ENCODE data around the gene HSPG2.
"Not testable (repeated sequence)": the region's sequence is repeated elsewhere in the genome, so short reads cannot be mapped to it uniquely, and the experiment has no call there.

The HSPG2 gene

DNA sequence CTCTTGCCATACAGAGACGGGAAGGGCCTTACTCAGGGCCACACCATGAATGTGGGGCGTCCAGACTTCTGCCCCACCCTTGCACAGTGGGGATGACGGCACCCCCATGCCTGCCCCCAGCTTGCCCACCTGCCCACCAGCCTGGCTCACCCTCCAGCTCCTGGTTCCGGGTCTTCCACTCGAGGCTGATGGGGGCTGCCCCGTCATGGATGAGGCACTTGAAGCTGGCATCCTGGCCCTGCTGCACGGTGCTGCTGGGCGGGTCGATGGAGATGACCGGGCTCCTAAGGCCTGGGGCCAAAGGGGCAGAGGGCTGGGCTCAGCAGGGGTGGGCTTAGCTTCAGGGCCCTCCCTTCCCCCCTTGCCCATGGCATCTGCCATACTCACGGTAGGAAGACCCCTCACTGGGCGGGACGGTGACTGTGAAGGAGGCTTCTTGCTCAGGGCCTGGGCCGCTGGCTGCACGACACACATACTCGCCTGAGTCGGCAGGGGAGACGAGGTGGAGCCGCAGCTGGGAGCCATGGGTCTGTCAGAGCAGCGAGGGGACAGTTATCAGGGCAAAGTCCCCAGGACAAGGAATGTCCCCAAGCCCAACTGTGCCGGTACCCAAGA, 95.2 kb downstream of the HSPG2 start:
- DNase-seq: no peak

DNA sequence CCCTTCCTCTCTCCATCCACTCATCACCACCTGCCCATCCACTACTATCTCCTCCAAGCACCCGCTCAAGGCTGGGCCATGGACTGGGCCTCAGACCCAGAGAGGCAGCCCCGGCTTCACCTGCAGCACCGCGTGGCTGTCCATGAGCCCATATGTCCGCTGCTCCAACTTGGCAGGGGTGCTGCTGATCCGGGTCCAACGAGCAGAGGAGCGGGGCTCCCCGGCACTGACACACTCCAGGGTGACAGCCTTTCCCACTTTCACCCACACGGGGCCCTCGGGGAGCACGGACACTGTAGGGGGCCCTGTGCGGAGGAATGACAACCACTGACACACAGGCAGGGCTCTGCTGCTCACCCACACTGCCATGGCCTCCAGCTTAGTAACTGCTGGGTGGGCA, 96.1 kb downstream of the HSPG2 start:
- no peak for DNase-seq

DNA sequence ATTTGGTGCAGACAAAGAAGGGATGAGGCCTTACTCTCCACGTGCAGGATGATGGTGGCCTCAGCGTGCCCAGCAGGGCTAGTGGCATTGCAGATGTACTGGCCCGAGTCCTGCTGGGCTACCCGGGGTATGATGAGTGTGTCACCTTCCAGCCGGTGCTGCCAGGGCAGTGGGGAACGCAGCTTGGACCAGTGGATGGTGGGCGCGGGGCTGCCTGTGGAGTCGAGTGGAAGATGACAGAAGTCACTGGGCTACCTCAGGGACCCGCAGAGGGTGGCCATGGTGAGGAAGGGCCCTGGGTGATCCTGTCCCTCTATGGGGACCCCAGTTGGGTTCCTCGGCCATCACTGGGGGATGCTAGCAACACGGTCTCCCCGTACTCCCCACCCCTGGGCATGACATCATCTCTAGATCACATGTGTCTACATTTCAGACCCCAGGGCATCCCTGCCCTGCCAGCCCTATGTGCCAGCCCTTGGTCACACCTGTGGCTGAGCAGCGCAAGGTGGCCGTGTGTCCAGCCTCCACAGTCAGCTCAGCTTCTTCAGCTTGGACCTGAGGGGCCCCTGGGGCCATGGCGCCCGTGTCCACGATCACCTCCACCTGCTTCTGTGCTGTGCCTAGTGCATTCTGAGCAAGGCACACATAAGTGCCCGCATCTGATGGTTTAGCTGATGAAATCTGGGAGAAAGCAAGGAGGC, 97.6 kb downstream of the HSPG2 start:
- no peak for DNase-seq

DNA sequence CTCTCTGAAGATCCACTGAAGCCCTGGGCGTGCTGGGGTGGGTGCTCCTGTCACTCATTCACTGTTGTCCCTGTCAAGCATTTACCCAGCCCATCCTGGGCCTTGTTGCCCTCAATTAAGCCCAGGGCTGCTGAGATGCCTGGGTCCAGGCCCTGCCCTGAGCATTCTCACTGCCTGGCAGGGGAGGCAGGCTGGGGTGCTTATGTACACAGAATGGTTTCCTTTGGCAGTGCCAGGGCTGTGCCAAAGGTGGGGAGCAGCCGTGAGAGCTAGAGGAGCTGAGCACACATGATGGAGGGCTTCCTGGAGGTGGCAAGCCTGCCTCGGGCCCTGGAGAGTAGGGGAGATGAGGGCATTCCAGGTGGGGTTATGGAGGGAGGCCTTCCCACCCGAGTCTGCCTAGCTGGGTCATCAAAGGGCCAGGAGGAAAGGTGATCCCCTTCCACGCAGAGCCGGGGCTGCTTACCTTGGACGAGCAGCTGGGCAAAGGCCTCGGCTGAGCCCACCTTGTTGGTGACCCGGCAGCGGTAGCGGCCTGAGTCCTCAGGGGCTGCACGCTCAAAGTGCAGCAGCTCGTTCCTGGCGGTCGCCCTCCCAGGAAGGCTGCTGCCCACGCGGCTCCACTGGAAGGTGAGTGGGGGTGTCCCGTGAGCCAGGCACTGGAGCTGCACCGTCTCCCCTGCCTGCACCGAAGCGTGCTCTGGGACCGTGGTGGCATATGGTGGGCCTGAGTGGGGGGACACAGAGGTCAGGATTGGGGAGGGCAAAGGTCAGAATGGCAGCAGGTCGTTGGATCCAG, 98.6 kb downstream of the HSPG2 start:
- DNase-seq: no peak

DNA sequence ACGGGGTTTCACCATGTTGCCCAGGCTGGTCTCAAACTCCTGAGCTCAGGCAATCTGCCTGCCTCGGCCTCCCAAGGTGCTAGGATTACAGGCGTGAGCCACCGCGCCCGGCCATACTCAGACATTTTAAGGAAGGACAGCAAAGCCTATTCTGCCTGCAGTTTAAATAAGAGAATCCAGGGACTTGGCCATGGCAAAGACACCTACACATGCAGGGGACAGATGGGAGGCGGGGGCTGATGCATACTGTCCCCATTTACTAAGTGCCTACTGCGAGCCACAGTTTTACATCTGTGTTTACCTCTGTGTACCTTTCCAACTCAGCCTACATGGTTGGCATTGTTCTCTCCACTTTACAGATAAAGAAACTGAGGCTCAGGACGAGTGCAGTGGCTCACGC, 99.6 kb downstream of the HSPG2 start:
- DNase-seq: no peak

DNA sequence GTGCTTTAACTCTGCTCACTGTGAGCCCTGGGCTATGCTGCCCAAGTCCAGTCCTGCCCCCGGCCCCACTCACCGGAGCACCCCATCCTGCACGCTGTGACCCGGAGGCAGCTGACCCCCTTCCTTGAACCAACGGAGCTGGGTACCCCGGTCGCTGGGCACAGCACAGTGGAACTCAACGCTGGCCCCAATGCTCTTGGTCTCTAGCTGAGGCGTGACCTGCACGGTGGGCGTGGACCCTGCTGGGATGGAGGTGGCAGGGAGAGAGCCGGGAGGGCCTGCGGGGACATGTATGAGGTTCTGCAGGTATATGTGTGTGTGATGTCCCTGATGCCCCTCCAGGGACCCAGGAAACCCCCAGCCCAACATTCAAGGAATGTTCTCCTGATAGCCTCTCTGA, 100.4 kb downstream of the HSPG2 start:
- no peak for DNase-seq

DNA sequence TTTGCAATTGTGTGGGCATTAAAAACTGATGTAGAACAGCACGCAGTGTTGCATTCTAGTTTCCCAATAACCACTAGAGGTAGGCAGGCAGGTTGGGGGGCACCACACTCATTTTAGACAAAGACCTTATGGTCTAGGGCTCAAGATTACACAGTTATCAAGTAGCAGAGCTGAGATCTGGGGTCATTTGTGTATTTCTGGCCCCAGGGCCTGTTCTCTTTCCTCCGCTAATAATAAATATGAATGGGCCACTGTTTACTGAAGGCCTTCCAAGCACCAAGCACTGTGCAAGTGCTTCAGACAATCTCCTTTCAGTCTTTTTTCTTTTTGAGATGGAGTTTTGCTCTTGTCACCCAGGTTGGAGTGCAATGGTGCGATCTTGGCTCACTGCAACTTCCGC, 101.1 kb downstream of the HSPG2 start:
- DNase-seq: no peak

DNA sequence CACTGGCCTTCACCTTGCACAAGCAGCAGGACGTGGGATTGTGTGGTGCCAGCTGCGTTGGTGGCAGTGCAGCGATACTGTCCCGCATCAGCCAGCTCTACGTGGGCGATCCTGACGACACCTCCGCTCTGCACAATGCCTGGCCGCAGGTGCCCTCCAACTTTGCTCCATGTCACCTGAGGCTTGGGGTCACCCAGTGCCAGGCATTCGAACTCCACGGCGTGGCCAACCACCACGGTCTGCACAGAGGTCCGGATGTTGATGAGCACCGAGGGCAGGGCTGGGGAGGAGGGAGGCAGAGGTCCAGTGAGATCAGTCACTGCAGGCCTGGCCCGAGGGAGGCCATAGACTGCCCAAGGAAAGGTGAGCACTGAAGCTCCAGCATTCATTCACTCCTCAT, 102.4 kb downstream of the HSPG2 start:
- DNase-seq: no peak

DNA sequence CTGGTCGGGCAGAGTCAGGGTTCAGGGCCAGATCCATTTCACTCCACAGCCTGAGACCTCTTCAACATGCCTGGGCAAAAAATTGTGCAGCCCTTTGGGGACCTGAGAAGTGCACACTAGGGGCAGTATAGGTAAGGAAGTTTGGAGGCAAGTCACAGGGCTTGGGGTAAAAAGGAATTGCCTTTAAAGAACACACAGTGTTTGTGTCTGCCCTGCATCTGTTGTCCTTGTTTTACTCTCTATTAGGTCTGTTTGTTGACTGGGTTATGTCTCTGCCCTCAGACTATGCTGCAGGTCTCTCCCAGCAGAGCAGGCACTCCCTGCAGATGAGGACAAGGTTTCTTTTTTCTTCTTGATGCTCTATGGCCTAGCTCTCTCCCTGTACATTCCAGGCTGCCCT, 103.0 kb downstream of the HSPG2 start:
- DNase-seq: no peak

DNA sequence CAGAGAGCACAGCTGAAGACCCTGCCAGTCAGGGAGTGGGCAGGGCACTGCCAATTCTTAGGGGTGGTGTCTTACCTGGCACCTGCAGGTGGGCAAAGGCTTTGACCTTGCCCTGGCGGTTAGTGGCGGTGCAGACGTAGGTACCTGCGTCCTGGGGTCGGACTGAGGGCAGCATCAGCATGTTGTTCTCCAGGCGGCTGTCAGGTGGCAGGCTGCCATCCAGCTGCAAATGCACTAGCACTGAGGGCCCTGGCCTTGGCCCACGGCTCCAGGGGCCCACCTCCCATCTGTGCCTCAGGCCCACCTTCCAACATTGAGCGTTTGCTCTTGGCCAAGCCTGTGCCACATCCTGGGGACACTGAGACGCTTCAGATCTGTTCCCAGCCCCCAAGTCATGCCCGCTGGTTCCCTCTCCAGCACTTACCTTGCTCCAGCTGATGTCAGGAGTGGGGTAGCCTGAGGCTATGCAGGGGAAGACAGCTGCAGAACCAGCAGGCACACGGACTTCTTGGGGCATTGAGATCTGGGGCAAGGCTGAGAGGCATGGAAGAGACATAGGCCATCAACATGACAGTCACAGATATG, 103.6 kb downstream of the HSPG2 start:
- no peak for DNase-seq

DNA sequence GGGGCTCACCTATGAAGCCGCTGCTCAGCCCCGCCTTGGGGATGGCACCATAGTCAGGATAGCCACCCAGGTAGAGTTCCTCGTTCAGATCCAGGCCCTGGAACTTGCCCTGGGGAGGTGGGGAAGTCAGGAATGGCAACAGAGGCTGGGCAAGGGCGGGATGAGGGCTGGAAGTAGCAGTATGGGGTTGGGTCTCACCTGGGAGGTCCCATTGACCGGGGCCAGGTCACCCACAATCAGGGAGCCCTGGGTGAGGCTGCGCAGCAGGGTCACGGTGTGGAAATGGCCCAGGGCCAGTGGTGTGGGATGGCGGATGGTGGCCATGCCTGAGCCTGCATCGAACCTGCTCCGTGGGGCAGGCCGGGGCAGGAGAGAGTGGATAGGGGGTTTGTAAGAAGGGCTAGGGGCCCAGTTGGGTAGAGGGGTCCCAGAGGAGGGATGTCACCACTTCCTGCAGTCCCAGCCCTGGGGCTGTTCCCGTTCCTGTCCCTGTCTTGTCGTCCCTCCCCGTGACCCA, 105.6 kb downstream of the HSPG2 start:
- no peak for DNase-seq

DNA sequence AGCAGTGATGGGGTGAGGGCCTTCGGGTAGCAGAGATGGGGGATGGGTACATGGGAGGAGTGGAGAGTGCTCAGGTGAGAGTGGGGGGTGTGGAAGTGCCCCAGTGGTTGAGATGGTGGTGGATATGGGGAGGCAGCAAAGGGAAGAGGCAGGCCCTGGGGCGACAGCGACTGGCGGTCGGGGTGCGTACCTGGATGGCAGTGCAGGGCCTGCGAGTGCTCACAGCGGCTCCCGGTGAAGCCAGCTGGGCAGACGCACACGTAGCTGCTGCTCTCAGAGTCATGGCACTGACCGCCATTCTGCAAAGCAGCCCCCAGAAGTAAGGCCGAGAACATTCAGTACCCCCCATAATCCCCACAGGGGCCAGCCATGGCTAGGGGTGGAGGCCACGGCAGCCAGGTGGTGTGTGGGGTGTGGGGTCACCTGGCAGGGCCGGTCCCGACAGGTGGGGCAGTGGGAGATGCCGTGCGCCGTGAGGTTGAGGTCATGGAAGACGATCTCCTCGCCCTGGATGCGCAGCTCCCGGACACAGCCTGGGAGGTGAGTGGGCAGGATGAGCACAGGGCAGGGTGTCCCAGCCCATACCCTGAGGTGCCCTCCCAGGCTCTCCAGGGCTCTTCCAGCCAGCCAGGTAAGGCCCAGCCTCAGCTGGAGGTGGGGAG, 106.2 kb downstream of the HSPG2 start:
- DNase-seq: no peak

DNA sequence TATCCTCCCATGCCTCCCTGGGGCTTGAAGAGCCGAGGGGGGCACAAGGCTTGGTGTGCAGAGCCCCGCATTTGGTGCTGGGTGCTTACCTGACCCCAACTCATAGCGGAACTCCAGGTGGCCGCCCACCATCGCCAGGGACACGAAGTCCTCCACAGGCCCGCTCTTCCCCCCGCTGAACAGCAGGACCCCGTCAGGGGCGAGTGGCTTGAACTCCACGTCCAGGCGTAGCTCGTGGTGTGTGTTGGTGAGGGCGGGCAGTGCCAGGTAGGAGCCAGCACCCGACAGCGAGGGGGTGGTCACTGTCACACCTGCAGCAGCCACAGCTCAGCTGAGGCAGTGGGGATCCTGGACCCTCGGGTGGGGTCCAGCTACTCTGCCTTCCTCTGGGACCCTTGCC, 107.8 kb downstream of the HSPG2 start:
- DNase-seq: no peak

DNA sequence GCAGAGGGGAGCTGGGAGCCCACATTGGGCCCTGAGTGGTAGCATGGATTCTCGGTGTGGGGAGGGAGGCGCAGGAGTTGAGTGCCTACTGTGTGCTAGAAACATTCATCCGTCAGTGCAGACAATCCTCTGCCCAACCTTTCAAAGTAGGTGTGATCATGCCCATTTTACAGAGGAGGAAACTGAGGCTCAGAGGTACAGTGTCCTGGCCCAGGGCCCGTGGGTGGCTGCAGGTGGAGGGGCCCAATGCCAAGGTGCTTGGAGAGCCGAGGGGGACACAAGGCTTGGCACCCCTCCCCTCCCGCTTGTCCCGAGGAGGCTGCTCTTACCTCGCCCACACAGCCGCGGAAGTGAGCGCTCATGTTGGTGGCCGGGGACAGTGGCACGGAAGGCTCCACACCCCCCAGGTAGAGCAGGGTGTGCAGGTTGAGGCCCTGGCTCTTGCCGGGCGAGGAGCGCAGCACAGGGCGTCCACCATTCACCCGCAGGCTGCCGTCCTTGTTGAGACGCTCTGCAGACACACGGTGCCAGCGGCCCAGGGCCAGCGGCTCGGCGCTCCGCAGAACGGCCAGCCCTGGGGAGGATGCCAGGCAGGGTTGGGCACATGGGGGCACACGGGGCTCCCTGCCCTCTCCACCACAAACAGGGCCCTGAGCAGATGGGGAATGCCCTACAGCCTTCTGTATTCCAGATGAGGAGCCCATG, 108.5 kb downstream of the HSPG2 start:
- no peak for DNase-seq

DNA sequence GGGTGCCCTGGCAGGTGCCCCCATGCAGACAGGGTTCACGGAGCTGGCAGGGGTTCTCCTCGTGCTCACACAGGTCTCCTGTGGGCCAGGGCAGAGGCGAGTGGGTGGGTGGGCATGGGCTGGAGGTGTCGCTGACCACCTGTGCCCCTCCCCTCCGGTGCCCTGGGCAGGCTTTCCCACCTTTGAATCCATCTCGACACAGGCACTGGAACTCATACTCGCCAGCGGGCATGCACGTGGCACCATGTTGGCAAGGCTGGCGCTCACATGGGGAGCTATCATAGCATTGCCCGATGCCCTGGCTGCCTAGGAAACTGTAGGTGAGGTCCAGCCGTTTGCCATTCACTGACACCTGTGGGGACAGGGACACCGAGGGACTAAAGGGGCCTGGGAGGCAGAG, 109.0 kb downstream of the HSPG2 start:
- no peak for DNase-seq

DNA sequence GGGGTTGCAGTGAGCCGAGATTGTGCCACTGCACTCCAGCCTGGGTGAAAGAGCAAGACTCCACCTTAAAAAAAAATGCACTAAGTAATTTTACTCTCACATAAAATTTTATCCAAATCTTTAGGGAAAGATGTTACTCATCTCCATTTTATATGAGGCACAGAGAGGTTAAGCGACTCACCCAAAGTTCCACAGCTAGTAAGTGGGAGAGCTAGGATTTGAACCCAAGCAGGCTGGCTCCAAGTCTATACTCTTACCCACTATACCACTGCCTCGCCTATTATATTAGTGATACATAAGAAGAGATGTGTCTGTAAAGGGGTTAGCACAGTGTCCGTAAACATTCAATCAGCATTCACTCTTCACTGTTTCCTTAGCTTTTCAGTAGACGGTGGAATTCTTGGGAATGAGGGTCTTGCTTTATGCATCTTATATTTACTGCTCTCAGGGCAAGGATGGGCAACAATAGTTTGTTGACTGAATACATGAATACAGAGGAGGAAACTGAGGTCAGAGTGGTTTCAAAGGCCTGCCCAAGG, 109.9 kb downstream of the HSPG2 start:
- DNase-seq: no peak

DNA sequence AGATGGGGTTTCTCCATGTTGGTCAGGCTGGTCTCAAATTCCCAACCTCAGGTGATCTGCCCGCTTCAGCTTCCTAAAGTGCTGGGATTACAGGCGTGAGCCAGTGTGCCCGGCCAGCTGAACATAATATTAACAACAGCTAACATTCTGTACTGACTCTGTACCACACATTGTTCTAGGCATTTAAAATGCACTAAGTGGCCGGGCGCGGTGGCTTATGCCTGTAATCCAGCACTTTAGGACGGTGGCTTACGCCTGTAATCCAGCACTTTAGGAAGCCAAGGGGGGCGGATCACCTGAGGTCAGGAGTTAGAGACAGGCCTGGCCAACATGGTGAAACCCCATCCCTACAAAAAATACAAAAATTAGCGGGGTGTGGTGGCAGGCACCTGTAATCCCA, 110.4 kb downstream of the HSPG2 start:
- DNase-seq: not testable (repeated sequence)

DNA sequence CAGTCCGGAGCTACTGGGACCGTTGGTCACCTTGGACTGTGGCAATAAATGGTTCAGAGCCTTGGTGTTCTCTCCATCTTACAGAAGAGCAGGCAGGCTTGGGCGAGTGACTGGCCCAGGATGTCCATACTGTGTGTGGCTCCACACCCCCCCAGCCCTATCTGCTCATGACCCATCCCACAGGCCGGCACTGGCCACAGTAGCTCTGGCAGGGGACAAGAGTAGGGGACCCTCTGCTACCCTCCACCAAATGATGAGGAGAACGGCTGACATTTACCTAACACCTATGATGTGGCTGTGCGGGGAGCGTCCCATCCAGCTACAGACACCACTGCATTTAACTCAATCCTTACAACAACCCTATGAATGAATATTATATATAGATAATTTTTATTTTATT, 111.7 kb downstream of the HSPG2 start:
- no peak for DNase-seq

DNA sequence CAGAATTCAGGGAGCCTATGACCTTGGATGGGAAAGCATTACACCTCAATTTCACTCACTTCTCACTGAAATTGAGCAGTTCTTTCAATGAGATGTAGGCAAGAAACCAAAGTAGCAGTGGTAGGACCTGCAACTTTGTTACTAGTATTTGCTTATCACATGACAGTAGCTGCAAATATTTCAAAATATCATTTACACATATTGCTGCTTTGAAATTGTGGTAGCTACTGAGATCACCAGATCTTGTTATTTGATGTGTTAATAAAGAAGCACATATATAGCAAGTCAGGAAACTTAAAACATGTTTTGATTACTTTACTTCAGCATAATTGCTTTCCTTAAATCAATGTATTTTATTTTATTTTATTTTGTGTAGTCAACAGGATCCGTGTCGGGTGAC, 112.2 kb downstream of the HSPG2 start:
- DNase-seq: no peak

DNA sequence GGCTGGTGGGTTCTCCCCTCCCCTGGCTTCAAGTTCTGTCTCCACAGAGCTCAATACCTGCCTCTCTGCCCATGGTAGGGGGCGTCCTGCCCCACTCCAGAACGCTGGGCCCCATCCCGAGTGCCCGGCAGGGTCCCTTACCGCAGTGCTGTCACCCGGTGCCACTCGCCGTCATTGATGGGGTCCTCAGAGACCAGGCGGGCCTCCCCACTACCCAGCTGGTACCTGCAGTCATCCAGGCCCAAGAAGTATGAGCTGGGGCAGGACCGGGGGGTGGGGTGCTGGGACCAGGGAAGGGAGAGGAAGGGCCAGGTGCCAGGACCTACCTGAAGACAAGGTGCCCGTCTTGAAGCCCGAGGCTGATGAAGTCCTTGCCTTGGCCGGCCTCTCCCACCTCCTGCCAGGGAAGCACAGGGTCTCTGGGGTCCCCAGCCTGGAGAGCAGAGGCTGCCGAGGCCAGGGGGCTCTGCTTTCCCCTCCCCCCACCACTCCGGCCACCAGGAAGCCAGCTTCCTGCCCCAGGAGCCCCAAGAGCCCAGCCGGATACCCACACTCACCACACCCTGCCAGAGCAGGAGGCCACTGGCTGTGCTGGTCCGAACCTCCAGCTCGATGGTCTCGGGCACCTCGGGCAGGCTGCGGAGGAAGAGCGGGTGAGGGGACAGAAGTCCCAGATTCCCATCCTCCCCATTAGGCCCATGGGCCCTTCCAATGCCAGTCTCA, 113.0 kb downstream of the HSPG2 start:
- DNase-seq: no peak

DNA sequence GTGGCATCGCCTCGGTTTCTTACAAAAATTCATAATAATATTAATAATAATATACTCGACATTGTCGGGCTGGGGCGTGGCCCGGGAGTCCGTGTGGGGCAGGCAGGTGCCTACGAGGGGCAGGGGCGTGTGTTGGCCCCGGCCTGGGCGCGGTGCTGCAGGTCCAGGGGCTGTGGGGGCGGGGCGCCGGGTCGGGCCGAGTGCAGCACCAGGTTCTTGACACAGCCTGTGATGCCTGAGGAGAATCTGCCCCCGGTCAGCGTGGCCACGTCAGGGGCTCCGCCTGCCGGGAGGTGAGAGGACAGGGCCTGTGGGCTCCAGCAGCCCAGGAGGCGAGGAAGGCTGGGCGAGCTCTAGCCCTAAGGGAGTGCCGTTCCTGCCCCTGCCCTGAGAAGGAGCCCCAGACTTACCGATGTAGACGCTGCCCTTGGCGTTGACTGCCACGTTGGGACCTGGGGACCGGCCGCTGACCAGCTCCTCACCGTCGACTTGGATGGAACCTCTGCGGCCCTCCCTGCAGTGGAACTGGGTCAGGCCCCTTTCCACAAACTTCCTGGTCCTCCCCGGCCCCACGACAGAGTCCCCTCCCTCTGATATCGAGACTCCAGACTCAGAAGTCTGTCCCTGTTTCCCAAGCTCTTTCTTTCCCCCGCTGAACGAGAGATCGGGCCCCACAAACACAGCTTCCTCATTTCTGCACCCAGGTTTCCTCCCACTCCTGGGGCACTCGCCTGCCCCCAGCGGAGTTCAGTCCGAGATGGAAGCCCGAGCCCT, 113.7 kb downstream of the HSPG2 start:
- no peak for DNase-seq
